Panc1 (cell line): ENCODE results near the gene BRAF. TPM values are rescaled to one million over a fixed set of nuclear protein-coding genes. Genes with fewer than 3 reads are reported as not detected.

Source experiments
- ATAC-seq: fragments of 200-7000 bp; cut with Tn5 transposase; 2 replicates; pipeline ENCODE4 v1.9.1; 2020; ENCODE audit warnings: mild to moderate bottlenecking, moderate library complexity
- BruUV-seq: library from RNA; stranded (reverse); fragments of 400-500 nt; replicated peaks from 2 replicates; lab custom pipeline; 2021; lab: Mats Ljungman, UMichigan
- CTCF ChIA-PET: fragments of 300-600 bp; sonication (Branson Sonifier 250); formaldehyde crosslinking; loops from one replicate; lab custom pipeline; 2022; ENCODE audit warnings: antibody characterized with exemption; lab: Charles Lee
- POLR2A ChIA-PET: fragments of 300-600 bp; sonication (Branson Sonifier 250); formaldehyde crosslinking; loops from one replicate; lab custom pipeline; 2022; ENCODE audit warnings: antibody characterized with exemption; lab: Charles Lee
- DNase-seq: peaks from one replicate; pipeline ENCODE4 v3.0.0-alpha.2; 2010; ENCODE audit warnings: low read depth, low spot score
- H3K27ac ChIP-seq: 2 replicates; pipeline ENCODE4 v1.5.1; 2011; ENCODE audit warnings: mild to moderate bottlenecking, low read length, inconsistent platforms
- H3K27me3 ChIP-seq: fragments of 200-500 bp; sonication (Bioruptor generic); 2 replicates; pipeline ENCODE4 v1.6.0; 2014; ENCODE audit warnings: low read length, inconsistent platforms; ENCODE audit not compliant: control insufficient read depth, insufficient read depth
- H3K36me3 ChIP-seq: fragments of 200-500 bp; sonication (Bioruptor generic); 2 replicates; pipeline ENCODE4 v1.5.1; 2014; ENCODE audit warnings: inconsistent platforms, mild to moderate bottlenecking, low read length, moderate library complexity; ENCODE audit not compliant: control insufficient read depth, insufficient read depth
- H3K4me1 ChIP-seq: 2 replicates; pipeline ENCODE4 v1.5.1; 2011; ENCODE audit warnings: inconsistent platforms, mild to moderate bottlenecking, low read length, moderate library complexity; ENCODE audit not compliant: control insufficient read depth, insufficient read depth
- H3K4me3 ChIP-seq, 2 experiments: 2 replicates each; pipeline ENCODE4 v1.5.1; 2011 to 2012; ENCODE audit warnings: low read depth in 2 of 2, low read length in 2 of 2, mild to moderate bottlenecking in 2 of 2, inconsistent platforms in 1 of 2, moderate library complexity in 1 of 2
- H3K9me3 ChIP-seq: fragments of 200-500 bp; sonication (Bioruptor generic); 2 replicates; pipeline ENCODE4 v1.5.1; 2014; ENCODE audit warnings: low read depth, mild to moderate bottlenecking, inconsistent platforms, low read length, moderate library complexity; ENCODE audit not compliant: control insufficient read depth, insufficient read depth
- CTCF ChIP-seq: fragments of 450-650 bp; IDR thresholded peaks from 2 replicates; pipeline ENCODE4 v1.5.1; 2017; ENCODE audit warnings: mild to moderate bottlenecking
- POLR2AphosphoS5 ChIP-seq: IDR thresholded peaks from 2 replicates; pipeline ENCODE4 v1.6.1; 2012; ENCODE audit warnings: mild to moderate bottlenecking, low read depth, low read length, moderate library complexity
- REST ChIP-seq, 2 experiments: IDR thresholded peaks; 2 replicates each; pipeline ENCODE4 v1.6.1; 2011 to 2012; ENCODE audit warnings: low read depth in 2 of 2, control low read depth in 1 of 2, low read length in 1 of 2, mild to moderate bottlenecking in 1 of 2, moderate library complexity in 1 of 2; ENCODE audit not compliant: insufficient read depth in 1 of 2
- SIN3A ChIP-seq: IDR thresholded peaks from 2 replicates; pipeline ENCODE4 v1.6.1; 2012; ENCODE audit warnings: low read depth, mild to moderate bottlenecking, low read length, moderate library complexity, borderline replicate concordance; ENCODE audit not compliant: insufficient read depth
- TCF7L2 ChIP-seq: IDR thresholded peaks from 2 replicates; pipeline ENCODE4 v1.6.1; 2011; ENCODE audit warnings: mild to moderate bottlenecking, low read depth, low read length, inconsistent platforms
- in situ Hi-C: cut with HindIII; loops from 2 replicates; pipeline ENCODE4 v1.10.0; 2016; ENCODE audit warnings: low sequenced_read_pairs, low pct_unique_long_range_greater_than_20kb
- intact Hi-C: fragments of 100-400 bp; cut with micrococcal nuclease; formaldehyde crosslinking; loops from one replicate; pipeline ENCODE4 v1.10.0; 2022; ENCODE audit not compliant: unreplicated experiment
- total RNA-seq: library from RNA; stranded (reverse); gene quantifications from one replicate; pipeline ENCODE4 v1.2.1, GENCODE V29; 2021; ENCODE audit not compliant: unreplicated experiment

BRAF gene
- total RNA-seq, 1 experiment from 2014 or later, result 26.3 TPM

- intact Hi-C loops (no loop called here), in situ Hi-C loops (no loop called here)
- Histone ChIP-seq H3K9me3 (no peaks in the 10 kb centered on the region), H3K36me3 (no peaks in the 10 kb centered on the region), H3K27ac (no peak overlapping the region), H3K4me3 (no peak overlapping the region), H3K4me1 (no peaks in the 10 kb centered on the region), H3K27me3 (no peaks in the 10 kb centered on the region)
- BruUV-seq, result no TSS peak
- POLR2A ChIA-PET, result no interaction called here
- ATAC-seq (no peak), DNase-seq (no peak)
- TF ChIP-seq POLR2AphosphoS5 (no peak), CTCF (no peak), REST (IDR thresholded peaks at IDR 0.05; ENCODE audit: insufficient read depth in 1 of 2, low read depth in 2 of 2, low read length in 1 of 2) (no peak), SIN3A (no peak), TCF7L2 (no peak)
- CTCF ChIA-PET, result no interaction called here
These were observed 15.1 kb downstream of the BRAF start for GRCh38 chr7:140909476-140910161.

GRCh38 chr7:140908361-140908760 is 16.4 kb downstream of the BRAF start:
- no peak for DNase-seq
- ChIA-PET POLR2A (no interaction called here), CTCF (no interaction called here)
- H3K27ac ChIP-seq, result no peak overlapping the region
- no peak overlapping the region for H3K4me3 ChIP-seq
- H3K4me1 ChIP-seq, result no peaks in the 10 kb centered on the region
- ATAC-seq, result no peak
- in situ Hi-C loops, result no loop called here
- no peaks in the 10 kb centered on the region for H3K36me3 ChIP-seq
- TF ChIP-seq POLR2AphosphoS5 (no peak), TCF7L2 (no peak), CTCF (no peak), SIN3A (no peak), REST (IDR thresholded peaks at IDR 0.05; ENCODE audit: insufficient read depth in 1 of 2, low read depth in 2 of 2, low read length in 1 of 2) (no peak)
- BruUV-seq, result no TSS peak
- no peaks in the 10 kb centered on the region for H3K9me3 ChIP-seq
- H3K27me3 ChIP-seq, result no peaks in the 10 kb centered on the region
- intact Hi-C loops, result no loop called here
